DMS53 treated with DMSO at 0.1 percent for 48 hours (cell line): ENCODE data around the gene ATM.

Experiments used
- DNase-seq: peaks from one replicate; lab custom pipeline; 2025; ENCODE audit not compliant: unreplicated experiment; lab: John Stamatoyannopoulos, UW

The ATM gene, protein sequence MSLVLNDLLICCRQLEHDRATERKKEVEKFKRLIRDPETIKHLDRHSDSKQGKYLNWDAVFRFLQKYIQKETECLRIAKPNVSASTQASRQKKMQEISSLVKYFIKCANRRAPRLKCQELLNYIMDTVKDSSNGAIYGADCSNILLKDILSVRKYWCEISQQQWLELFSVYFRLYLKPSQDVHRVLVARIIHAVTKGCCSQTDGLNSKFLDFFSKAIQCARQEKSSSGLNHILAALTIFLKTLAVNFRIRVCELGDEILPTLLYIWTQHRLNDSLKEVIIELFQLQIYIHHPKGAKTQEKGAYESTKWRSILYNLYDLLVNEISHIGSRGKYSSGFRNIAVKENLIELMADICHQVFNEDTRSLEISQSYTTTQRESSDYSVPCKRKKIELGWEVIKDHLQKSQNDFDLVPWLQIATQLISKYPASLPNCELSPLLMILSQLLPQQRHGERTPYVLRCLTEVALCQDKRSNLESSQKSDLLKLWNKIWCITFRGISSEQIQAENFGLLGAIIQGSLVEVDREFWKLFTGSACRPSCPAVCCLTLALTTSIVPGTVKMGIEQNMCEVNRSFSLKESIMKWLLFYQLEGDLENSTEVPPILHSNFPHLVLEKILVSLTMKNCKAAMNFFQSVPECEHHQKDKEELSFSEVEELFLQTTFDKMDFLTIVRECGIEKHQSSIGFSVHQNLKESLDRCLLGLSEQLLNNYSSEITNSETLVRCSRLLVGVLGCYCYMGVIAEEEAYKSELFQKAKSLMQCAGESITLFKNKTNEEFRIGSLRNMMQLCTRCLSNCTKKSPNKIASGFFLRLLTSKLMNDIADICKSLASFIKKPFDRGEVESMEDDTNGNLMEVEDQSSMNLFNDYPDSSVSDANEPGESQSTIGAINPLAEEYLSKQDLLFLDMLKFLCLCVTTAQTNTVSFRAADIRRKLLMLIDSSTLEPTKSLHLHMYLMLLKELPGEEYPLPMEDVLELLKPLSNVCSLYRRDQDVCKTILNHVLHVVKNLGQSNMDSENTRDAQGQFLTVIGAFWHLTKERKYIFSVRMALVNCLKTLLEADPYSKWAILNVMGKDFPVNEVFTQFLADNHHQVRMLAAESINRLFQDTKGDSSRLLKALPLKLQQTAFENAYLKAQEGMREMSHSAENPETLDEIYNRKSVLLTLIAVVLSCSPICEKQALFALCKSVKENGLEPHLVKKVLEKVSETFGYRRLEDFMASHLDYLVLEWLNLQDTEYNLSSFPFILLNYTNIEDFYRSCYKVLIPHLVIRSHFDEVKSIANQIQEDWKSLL (N-terminal part only)

DNA sequence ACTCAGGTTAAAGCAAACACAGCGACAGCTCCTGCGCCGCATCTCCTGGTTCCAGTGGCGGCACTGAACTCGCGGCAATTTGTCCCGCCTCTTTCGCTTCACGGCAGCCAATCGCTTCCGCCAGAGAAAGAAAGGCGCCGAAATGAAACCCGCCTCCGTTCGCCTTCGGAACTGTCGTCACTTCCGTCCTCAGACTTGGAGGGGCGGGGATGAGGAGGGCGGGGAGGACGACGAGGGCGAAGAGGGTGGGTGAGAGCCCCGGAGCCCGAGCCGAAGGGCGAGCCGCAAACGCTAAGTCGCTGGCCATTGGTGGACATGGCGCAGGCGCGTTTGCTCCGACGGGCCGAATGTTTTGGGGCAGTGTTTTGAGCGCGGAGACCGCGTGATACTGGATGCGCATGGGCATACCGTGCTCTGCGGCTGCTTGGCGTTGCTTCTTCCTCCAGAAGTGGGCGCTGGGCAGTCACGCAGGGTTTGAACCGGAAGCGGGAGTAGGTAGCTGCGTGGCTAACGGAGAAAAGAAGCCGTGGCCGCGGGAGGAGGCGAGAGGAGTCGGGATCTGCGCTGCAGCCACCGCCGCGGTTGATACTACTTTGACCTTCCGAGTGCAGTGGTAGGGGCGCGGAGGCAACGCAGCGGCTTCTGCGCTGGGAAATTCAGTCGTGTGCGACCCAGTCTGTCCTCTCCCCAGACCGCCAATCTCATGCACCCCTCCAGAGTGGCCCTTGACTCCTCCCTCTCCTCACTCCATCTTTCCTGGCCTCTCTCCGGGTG is at the start of gene ATM, which contains the start of gene NPAT:
ATM (plus strand) TSS at position 494 of the 774 bp plus-strand sequence. CDS start 4,558 bp downstream, outside the sequence.
NPAT (minus strand) TSS at position 65 of the 774 bp plus-strand sequence. CDS start 102 bp downstream, outside the sequence.
- peak; percentile 99 for DNase-seq

DNA sequence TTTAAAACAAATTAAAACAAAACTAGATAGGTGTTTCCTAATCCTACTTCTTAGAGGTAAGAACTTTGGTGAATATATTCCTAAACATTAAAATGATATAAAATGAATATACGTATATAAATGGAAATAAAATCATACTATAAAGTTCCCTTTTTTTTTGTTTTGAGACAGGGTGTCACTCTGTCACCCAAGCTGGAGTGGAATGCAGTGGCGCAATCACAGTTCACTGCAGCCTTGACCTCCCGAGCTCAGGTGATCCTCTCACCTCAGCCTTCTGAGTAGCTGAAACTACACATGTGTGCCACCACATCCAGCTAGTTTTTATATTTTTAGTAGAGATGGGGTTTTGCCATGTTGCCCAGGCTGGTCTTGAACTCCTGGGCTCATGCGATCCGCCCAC is 45.3 kb upstream of the ATM start:
- no peak for DNase-seq

GRCh38 chr11:108193725-108194124 is 29.1 kb upstream of the ATM start:
- no peak for DNase-seq

- no peak for DNase-seq
These were observed 26.0 kb upstream of the ATM start for GRCh38 chr11:108196901-108197300.

- no peak for DNase-seq
These were observed 25.5 kb upstream of the ATM start for GRCh38 chr11:108197351-108197750.

- DNase-seq: no peak
These were observed 24.0 kb upstream of the ATM start for GRCh38 chr11:108198833-108199232.

GRCh38 chr11:108199446-108200321 is 23.2 kb upstream of the ATM start:
- no peak for DNase-seq

- DNase-seq: no peak
These were observed 19.8 kb upstream of the ATM start for GRCh38 chr11:108203075-108203474.

DNA sequence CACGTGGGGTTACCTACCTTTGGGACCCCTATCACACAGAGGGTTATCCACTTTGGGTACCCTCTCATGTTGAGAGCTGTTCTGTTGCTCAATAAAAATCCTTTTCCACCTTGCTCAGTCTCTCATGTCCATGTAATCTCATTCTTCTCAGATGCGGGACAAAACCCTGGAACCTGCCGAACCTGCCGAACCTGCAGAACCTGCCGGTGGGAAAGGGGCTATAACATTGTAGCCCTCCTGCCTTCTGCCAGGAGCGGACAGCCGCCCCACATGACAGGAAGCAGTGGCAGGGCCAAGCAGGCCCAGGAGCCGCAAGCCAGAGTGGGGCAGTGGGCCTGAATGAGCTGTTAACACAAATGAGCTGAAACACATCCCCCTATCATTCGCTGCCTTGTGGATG is 18.5 kb upstream of the ATM start:
- no peak for DNase-seq

DNA sequence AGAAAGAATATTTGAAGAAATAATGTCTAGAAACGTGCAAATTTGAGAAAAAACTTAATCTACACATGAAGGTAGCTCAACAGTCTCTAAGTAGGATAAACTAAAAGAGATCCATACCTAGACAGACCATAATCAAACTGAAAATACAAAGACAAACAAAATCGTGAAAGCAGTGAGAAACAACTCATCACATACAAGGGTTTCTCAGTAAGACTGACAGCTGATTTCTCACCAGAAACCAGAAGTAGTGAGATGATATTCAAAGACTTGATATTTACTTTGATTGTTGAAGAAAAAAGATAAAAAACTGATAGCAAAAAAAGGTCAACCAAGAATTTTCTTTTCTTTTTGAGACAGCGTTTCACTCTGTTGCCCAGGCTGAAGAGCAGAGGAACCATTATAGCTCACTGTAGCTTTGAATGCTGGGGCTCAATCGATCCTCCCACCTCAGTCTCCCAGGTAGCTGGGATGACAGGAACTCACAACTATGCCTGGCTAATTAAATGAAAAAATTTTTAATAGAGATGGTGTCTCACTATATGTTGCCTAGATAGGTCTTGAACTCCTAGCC is 17.9 kb upstream of the ATM start:
- DNase-seq: no peak

DNA sequence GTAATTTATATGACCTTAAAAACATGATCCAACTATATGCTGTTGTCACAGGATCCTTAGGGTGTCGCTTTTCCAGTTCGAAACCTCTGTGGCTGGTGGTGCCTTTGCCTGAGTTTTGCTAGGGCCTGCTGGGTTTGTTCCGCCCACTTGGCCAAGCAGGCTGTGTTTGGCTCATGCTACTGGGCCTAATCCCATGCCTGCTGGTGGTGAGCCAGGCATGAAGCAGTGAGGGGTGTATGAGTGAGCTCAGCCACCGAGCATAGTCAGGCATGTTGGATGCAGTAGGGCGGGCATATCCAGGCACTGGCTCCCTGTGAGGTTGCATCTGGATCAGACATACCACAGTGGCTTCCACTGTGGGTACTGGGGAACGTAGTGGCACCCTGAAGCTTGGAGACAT is 16.7 kb upstream of the ATM start:
- no peak for DNase-seq

DNA sequence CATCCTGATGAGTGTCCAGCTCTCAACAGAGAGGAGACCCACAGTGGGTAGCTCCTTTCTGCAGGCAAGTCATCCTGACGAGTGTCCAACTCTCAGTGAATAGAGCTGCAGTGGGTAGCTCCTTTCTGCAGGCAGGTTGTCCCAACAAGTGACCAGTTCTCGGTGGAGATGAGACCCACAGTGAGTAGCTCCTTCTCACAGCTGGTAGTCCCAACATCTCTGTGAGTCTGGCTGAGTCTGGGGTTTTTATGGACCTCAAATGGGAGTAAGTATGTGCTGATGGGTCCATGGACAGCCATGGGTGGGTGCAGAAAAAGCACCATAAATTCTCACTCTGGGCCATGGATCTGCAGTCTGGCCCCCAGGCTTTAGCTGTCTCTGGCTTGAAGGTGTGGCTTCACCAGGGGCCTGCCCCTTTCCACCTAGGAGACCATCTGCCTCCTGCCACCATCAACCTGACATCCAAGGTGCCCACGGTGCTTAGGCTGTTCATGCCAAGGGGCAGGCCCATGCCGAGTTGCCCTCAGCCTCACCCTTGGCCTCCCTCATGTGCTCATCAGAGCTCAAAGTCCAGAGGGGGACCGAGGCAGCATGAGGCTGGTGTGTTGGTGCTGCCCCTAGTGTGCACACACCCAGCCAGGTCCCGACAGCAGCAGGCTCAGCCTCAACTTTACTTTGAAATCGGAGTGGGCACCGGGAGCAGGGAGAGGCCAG is 15.7 kb upstream of the ATM start:
- DNase-seq: no peak

- no peak for DNase-seq
These were observed 15.2 kb upstream of the ATM start for GRCh38 chr11:108207683-108208060.

DNA sequence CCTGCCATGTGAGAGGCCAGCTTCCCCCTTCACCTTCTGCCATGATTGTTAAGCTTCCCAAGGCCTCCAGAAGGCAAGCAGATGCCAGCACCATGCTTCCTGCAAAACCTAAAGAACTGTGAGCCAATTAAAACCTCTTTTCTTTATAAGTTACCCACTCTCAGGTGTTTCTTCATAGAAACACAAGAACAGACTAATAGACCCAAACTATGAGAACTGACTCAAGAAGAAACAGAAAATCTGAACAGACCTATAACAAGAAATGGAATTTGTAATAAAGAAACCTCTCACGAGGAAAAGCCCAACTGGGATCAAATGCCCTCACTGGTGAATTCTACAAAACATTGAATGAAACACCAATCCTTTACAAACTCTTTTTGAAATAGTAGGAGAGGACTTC is 12.4 kb upstream of the ATM start:
- DNase-seq: no peak

- no peak for DNase-seq
These were observed 9.1 kb upstream of the ATM start for GRCh38 chr11:108213784-108214183.

DNA sequence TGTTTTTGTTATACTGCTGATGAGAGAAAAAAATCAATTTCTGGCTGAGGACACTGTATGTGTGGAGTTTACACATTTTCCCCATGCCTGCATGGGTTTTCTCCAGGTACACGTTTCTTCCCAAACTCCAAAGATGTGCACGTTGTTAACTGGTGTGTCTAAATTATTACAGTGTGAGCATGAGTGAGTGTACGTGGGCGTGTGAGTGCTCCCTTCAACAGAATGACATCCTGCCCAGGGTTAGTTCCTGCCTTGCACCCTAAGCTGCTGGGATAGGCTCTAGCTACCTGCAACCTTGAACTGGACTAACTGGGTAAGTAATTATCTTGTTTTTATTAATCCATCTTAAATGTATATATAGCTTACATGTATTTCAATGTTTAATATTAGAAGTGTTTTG is 5.9 kb upstream of the ATM start:
- DNase-seq: no peak

GRCh38 chr11:108218455-108218854 is 4.4 kb upstream of the ATM start:
- DNase-seq: no peak
